Adipocyte (in vitro differentiated cells): ENCODE data around the gene VCY.
"Not testable (repeated sequence)": the region's sequence is repeated elsewhere in the genome, so short reads cannot be mapped to it uniquely, and the experiment has no call there.

Experiments used
- DNase-seq: peaks from one replicate; pipeline ENCODE4 v3.0.0-alpha.2; 2015; ENCODE audit warnings: low read depth
- H3K27me3 ChIP-seq: replicated peaks from 2 replicates; pipeline ENCODE4 v1.7.0; 2013; ENCODE audit warnings: mild to moderate bottlenecking, low read length, moderate library complexity; ENCODE audit not compliant: control insufficient read depth, insufficient read depth
- H3K36me3 ChIP-seq: 2 replicates; pipeline ENCODE4 v1.7.0; 2013; ENCODE audit warnings: low read length, mild to moderate bottlenecking, moderate library complexity; ENCODE audit not compliant: control insufficient read depth, insufficient read depth, severe bottlenecking
- H3K4me1 ChIP-seq: 2 replicates; pipeline ENCODE4 v1.7.0; 2013; ENCODE audit warnings: mild to moderate bottlenecking, low read length, moderate library complexity; ENCODE audit not compliant: control insufficient read depth, insufficient read depth
- H3K4me3 ChIP-seq: 2 replicates; pipeline ENCODE4 v1.7.0; 2013; ENCODE audit warnings: mild to moderate bottlenecking, low read length, moderate library complexity
- H3K9ac ChIP-seq: 2 replicates; pipeline ENCODE4 v1.7.0; 2013; ENCODE audit warnings: mild to moderate bottlenecking, low read length, moderate library complexity
- H3K9me3 ChIP-seq: 2 replicates; pipeline ENCODE4 v1.7.0; 2013; ENCODE audit warnings: mild to moderate bottlenecking, low read length, moderate library complexity; ENCODE audit not compliant: control insufficient read depth

The VCY gene

GRCh38 chrY:13986373-13986772 lies at the start of gene VCY:
Gene VCY, minus strand, starts transcription at chrY:13986473. Its CDS starts 33 bp downstream, at chrY:13986440.
- H3K27me3 ChIP-seq, H3K4me3 ChIP-seq, H3K9me3 ChIP-seq: not testable (repeated sequence)

DNA sequence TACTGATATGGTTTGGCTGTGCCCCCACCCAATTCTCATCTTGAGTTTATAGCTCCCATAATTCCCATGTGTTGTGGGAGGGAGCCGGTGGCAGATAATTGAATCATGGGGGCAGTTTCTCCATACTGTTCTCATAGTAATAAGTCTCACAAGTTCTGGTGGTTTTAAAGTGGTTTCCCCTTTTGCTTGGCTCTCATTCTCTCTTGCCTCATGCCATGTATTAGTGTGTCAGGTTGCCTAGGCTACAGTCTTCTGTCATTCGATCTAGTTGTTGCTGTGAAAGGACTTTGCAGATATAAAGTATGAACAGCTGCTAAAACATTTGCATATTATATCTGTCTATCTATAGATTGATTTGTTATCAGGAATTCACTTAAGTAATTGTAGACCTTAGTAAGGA lies 44.1 kb upstream of the VCY start:
- not testable (repeated sequence) for DNase-seq, H3K9ac ChIP-seq, H3K4me1 ChIP-seq, H3K36me3 ChIP-seq, H3K4me3 ChIP-seq, H3K27me3 ChIP-seq, H3K9me3 ChIP-seq

More at GRCh38 chrY:13986373-13986772, at the start of gene VCY:
- not testable (repeated sequence) for H3K4me1 ChIP-seq, H3K9ac ChIP-seq, H3K36me3 ChIP-seq, DNase-seq

DNA sequence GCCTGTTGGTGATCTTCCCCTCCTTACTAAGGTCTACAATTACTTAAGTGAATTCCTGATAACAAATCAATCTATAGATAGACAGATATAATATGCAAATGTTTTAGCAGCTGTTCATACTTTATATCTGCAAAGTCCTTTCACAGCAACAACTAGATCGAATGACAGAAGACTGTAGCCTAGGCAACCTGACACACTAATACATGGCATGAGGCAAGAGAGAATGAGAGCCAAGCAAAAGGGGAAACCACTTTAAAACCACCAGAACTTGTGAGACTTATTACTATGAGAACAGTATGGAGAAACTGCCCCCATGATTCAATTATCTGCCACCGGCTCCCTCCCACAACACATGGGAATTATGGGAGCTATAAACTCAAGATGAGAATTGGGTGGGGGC lies 25.6 kb upstream of the VCY start:
- not testable (repeated sequence) for H3K9me3 ChIP-seq, H3K4me1 ChIP-seq, H3K36me3 ChIP-seq, H3K9ac ChIP-seq, H3K4me3 ChIP-seq, DNase-seq, H3K27me3 ChIP-seq

DNA sequence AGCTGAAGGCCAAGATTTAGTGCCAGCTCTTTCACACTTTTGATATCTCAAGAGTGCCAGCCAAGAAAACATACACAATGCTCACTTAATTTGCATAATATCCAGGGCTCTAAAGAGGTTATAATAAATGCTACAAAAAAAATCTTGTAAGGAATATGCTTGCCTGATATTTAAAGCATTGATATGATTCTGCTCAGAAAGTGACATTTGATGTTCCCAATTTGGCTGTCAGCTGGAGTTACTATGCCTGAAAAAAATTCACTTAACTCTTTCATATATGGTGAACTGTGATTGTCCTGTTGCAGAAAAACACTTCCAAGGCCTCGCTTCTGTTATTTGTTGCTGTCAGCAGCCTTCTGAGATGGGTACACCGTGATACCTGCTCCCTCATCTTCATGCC lies 43.9 kb downstream of the VCY start:
- not testable (repeated sequence) for H3K36me3 ChIP-seq, H3K9me3 ChIP-seq, H3K9ac ChIP-seq, DNase-seq, H3K4me3 ChIP-seq, H3K4me1 ChIP-seq, H3K27me3 ChIP-seq
